ENCODE data around the gene CCDC154. TPM values are rescaled to one million over a fixed set of nuclear protein-coding genes. Genes with fewer than 3 reads are reported as not detected.
A peak's percentile ranks its signal among the peaks of the same experiment; 100 is the strongest.
"Not testable (repeated sequence)": the region's sequence is repeated elsewhere in the genome, so short reads cannot be mapped to it uniquely, and the experiment has no call there.

CCDC154 gene
- total and polyA plus RNA-seq, 9 of the 15 experiments (the other 6 are each of a cell fraction or from before 2014, with no cell fraction given) = 0.15 to 1.4 (median 0.20) TPM; not detected in 5

DNA sequence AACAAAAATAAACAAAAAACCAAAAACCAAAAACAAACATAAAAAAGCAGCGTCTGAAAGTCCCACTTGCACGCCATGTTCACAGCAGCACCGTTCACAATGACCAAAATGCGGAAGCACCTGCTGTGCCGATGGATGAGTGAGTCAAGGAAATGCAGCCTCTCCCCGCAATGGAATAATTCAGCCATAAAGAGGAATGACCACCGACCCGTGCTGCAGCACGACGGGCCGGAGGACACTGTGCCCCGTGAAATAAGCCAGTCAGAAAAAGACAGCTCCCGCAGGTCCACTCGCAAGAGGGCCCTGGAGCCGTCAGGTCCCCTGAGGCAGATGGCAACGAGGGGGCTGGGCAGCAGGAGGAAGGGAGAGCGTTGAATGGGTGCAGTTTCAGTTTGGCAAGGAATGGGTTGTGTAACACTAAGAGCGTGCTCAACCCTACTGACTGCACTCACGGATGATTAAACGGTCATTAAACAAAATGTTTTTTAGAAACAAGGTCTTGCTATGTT lies 25.4 kb upstream of the CCDC154 start (continued):
- no peak for TF ChIP-seq ZNF551 (CRISPR knock-in tag; IDR thresholded peaks at IDR 0.05)

DNA sequence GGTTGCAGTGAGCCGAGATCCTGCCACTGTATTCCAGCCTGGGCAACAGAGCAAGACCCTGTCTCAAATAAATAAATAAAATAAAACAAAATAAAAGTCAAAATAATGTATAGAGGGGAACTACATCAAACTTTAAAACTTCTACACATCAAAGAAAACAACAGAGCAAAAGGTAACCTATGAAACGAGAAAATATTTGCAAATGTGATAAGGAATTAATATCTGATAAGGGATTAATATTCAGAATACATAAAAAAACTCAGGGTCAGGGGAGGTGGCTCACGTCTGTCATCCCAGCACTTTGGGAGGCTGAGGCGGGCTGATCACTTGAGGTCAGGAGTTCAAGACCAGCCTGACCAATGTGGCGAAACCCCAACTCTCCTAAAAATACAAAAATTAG lies 24.8 kb upstream of the CCDC154 start:
- H3K9me1 ChIP-seq (ENCODE audit: control insufficient read depth, insufficient read depth, low read length); FAIRE-seq; H3K4me3 ChIP-seq; H3K4me2 ChIP-seq (ENCODE audit: insufficient read depth, low read length); DNase-seq (ENCODE audit: extremely low read depth in 1 of 4, low spot score in 3 of 4); H3K27me3 ChIP-seq (ENCODE audit: control insufficient read depth in 2 of 2, insufficient read depth in 2 of 2, low read length in 2 of 2); H2AFZ ChIP-seq (ENCODE audit: low read depth, low read length); H3K9me3 ChIP-seq (replicated peaks; ENCODE audit: control insufficient read depth, insufficient read depth, low read depth, low read length); CTCF ChIA-PET (ENCODE audit: low intra/inter-chr PET ratio); intact Hi-C loops (cut with micrococcal nuclease); H3K9ac ChIP-seq (ENCODE audit: insufficient read depth in 1 of 2, low read depth in 2 of 2, low read length in 2 of 2); H3K27ac ChIP-seq (ENCODE audit: extremely low read depth, low read depth, low read length); BruUV-seq (replicated peaks); in situ Hi-C loops (cut with MboI); ATAC-seq: not testable (repeated sequence)
- Histone ChIP-seq H4K20me1 (replicated peaks; ENCODE audit: control insufficient read depth, insufficient read depth, low read length) (peaks cover 10% of the 10 kb centered on the region), H3K36me3 (ENCODE audit: control insufficient read depth, insufficient read depth, low read length) (peaks cover 14% of the 10 kb centered on the region; the same call in 2 of the 3 replicates), H3K79me2 (ENCODE audit: control insufficient read depth, insufficient read depth, low read length) (peaks cover 72% of the 10 kb centered on the region), H3K4me1 (replicated peaks in 1 of 2; ENCODE audit: control insufficient read depth in 2 of 2, insufficient read depth in 2 of 2, low read length in 2 of 2) (peaks cover 32 to 68% of the 10 kb centered on the region in 2 experiments; a peak in 4 of 5 replicates)
- 59% methylated on average over 5 of the region's 5 CpGs for WGBS (ENCODE audit: insufficient coverage, low coverage, missing lambda C conversion rate)
- POLR2A ChIA-PET = interaction anchor here (1.1 kb wide), 1 partner anchor 24 kb away, joined by 3 read pairs; the partner anchor contains the start of gene TELO2
- TF ChIP-seq DACH1 (IDR thresholded peaks at IDR 0.05; ENCODE audit: partially characterized antibody) (peak; percentile 81), ZNF121 (CRISPR knock-in tag; conservative IDR thresholded peaks at IDR 0.05) (peak; percentile 48; the same call in 1 of the 2 replicates)
- TF ChIP-seq, protein P1, sequence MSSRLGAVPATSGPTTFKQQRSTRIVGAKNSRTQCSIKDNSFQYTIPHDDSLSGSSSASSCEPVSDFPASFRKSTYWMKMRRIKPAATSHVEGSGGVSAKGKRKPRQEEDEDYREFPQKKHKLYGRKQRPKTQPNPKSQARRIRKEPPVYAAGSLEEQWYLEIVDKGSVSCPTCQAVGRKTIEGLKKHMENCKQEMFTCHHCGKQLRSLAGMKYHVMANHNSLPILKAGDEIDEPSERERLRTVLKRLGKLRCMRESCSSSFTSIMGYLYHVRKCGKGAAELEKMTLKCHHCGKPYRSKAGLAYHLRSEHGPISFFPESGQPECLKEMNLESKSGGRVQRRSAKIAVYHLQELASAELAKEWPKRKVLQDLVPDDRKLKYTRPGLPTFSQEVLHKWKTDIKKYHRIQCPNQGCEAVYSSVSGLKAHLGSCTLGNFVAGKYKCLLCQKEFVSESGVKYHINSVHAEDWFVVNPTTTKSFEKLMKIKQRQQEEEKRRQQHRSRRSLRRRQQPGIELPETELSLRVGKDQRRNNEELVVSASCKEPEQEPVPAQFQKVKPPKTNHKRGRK (tag; IDR thresholded peaks at IDR 0.05) = peak; percentile 52
